Uterus (tissue), 2 donors: ENCODE results near the gene SLC22A23.

Experiments used
- CTCF ChIP-seq, 4 experiments: fragments of 200-600 bp in 2 of 4; fragments of 450-650 bp in 2 of 4; sonication (generic) in 2 of 4; IDR thresholded peaks; one replicate each; pipeline ENCODE4 v1.5.1; 2016 to 2019; ENCODE audit warnings: antibody characterized with exemption in 4 of 4, mild to moderate bottlenecking in 2 of 4, moderate library complexity in 1 of 4
- POLR2A ChIP-seq, 2 donors: fragments of 450-650 bp; IDR thresholded peaks; one replicate each; pipeline ENCODE4 v1.6.1; 2016; ENCODE audit warnings: antibody characterized with exemption in 2 of 2, mild to moderate bottlenecking in 1 of 2, moderate library complexity in 1 of 2

- TF ChIP-seq CTCF (IDR thresholded peaks at IDR 0.05) (no peak), POLR2A (IDR thresholded peaks at IDR 0.05) (no peak)
Measured at GRCh38 chr6:3456395-3456897, 404 bp downstream of the SLC22A23 start.
